ENCODE data around the gene CEP250. TPM values are rescaled to one million over a fixed set of nuclear protein-coding genes. Genes with fewer than 3 reads are reported as not detected.

CEP250 gene
- total RNA-seq, 2 donors from 2014 or later = 13.0 to 18.9 TPM

GRCh38 chr20:35490736-35491181 is 35.4 kb downstream of the CEP250 start:
- Histone ChIP-seq H3K27me3 (no peaks in the 10 kb centered on the region), H3K36me3 (peaks cover 42% of the 10 kb centered on the region)

GRCh38 chr20:35491823-35492222 is 36.4 kb downstream of the CEP250 start:
- Histone ChIP-seq H3K27me3 (no peaks in the 10 kb centered on the region), H3K9me3 (no peaks in the 10 kb centered on the region), H3K4me1 (no peaks in the 10 kb centered on the region), H3K4me3 (no peak overlapping the region), H3K36me3 (peaks cover 45% of the 10 kb centered on the region), H3K27ac (no peak overlapping the region)
- DNase-seq (ENCODE audit: low spot score) = no peak
- TF ChIP-seq CTCF (IDR thresholded peaks at IDR 0.05) = no peak

More at GRCh38 chr20:35490736-35491181, 35.4 kb downstream of the CEP250 start:
- no peak for TF ChIP-seq CTCF (IDR thresholded peaks at IDR 0.05)
- H3K27ac ChIP-seq = no peak overlapping the region
- no peaks in the 10 kb centered on the region for H3K4me1 ChIP-seq
- no peak for DNase-seq (ENCODE audit: low spot score)
- H3K9me3 ChIP-seq = no peaks in the 10 kb centered on the region
- H3K4me3 ChIP-seq = peak overlapping the region in 1 of 2 donors; percentile 14

DNA sequence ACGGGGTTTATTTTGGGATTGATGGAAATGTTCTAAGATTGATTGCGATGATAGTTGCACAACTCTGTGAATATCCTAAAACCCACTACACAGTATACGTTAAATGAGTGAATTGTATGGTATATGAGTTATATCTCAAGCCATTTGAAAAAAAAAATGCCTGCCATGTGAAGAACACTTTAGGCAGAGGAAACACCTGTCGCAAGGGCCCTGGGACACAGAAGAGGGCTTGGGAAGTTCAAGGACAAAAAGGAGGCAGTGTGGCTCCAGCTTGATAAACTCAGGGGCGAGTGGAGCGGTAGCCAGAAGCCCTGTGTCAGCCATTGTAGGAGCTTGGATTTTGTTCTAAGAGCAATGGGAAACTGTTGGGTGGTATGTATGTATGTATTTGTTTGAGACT is 37.0 kb downstream of the CEP250 start:
- DNase-seq (ENCODE audit: low spot score) = no peak
- Histone ChIP-seq H3K27ac (no peak overlapping the region), H3K36me3 (peaks cover 46% of the 10 kb centered on the region), H3K9me3 (no peaks in the 10 kb centered on the region), H3K4me1 (no peaks in the 10 kb centered on the region), H3K27me3 (no peaks in the 10 kb centered on the region), H3K4me3 (no peak overlapping the region)
- TF ChIP-seq CTCF (IDR thresholded peaks at IDR 0.05) = no peak

GRCh38 chr20:35496481-35496880 is 41.1 kb downstream of the CEP250 start:
- peaks cover 61% of the 10 kb centered on the region for H3K36me3 ChIP-seq
- no peaks in the 10 kb centered on the region for H3K9me3 ChIP-seq
- H3K4me1 ChIP-seq = no peaks in the 10 kb centered on the region
- no peak overlapping the region for H3K27ac ChIP-seq
- no peaks in the 10 kb centered on the region for H3K27me3 ChIP-seq
- TF ChIP-seq CTCF (IDR thresholded peaks at IDR 0.05) = no peak
- no peak for DNase-seq (ENCODE audit: low spot score)
- H3K4me3 ChIP-seq = no peak overlapping the region

- no peaks in the 10 kb centered on the region for H3K27me3 ChIP-seq
- no peaks in the 10 kb centered on the region for H3K9me3 ChIP-seq
- H3K27ac ChIP-seq = peak overlapping the region; percentile 23 to 44
- no peak for DNase-seq (ENCODE audit: low spot score)
- H3K4me1 ChIP-seq = no peaks in the 10 kb centered on the region
- H3K4me3 ChIP-seq = no peak overlapping the region
- TF ChIP-seq CTCF (IDR thresholded peaks at IDR 0.05) = no peak
- H3K36me3 ChIP-seq = peaks cover 62% of the 10 kb centered on the region
Measured at GRCh38 chr20:35497320-35497719, 41.9 kb downstream of the CEP250 start.

GRCh38 chr20:35497780-35498189 is 42.4 kb downstream of the CEP250 start:
- DNase-seq (ENCODE audit: low spot score) = peak; percentile 64
- no peaks in the 10 kb centered on the region for H3K9me3 ChIP-seq
- H3K27ac ChIP-seq = peak overlapping the region in 1 of 2 donors; percentile 44
- no peak overlapping the region for H3K4me3 ChIP-seq
- peaks cover 65% of the 10 kb centered on the region for H3K36me3 ChIP-seq
- no peaks in the 10 kb centered on the region for H3K4me1 ChIP-seq
- no peak for TF ChIP-seq CTCF (IDR thresholded peaks at IDR 0.05)
- no peaks in the 10 kb centered on the region for H3K27me3 ChIP-seq

Measured in right atrium auricular region (tissue), 2 donors.